IMR-90 (cell line): ENCODE data around the gene ADAM21.

Source experiments
- BHLHE40 ChIP-seq: fragments of 150-350 bp; IDR thresholded peaks from 2 replicates; pipeline ENCODE4 v1.6.1; 2016; ENCODE audit warnings: mild to moderate bottlenecking, low read depth, low read length
- CTCF ChIP-seq: conservative IDR thresholded peaks from 2 replicates; pipeline ENCODE4 v1.5.1; 2012; ENCODE audit warnings: mild to moderate bottlenecking, low read depth, low read length, improper control_type of control experiment

GRCh38 chr14:70498191-70498590 is 46.2 kb downstream of the ADAM21 start:
- TF ChIP-seq CTCF = no peak
- TF ChIP-seq BHLHE40 = no peak
